GM19467 (cell line): ENCODE measurements around the gene RAB36.

Source experiments
- ATAC-seq: cut with Tn5 transposase; IDR thresholded peaks from one replicate; pipeline ENCODE4 v1.9.1; 2021; ENCODE audit warnings: mild to moderate bottlenecking, moderate library complexity; ENCODE audit not compliant: unreplicated experiment

The RAB36 gene

GRCh38 chr22:23204125-23204488, 58.8 kb downstream of the RAB36 start:
- ATAC-seq, result no peak

- ATAC-seq, result no peak
These were observed 59.4 kb downstream of the RAB36 start for GRCh38 chr22:23204541-23205157.

GRCh38 chr22:23205339-23206049, 60.2 kb downstream of the RAB36 start:
- no peak for ATAC-seq

- no peak for ATAC-seq
These were observed 61.6 kb downstream of the RAB36 start for GRCh38 chr22:23206915-23207314.

DNA sequence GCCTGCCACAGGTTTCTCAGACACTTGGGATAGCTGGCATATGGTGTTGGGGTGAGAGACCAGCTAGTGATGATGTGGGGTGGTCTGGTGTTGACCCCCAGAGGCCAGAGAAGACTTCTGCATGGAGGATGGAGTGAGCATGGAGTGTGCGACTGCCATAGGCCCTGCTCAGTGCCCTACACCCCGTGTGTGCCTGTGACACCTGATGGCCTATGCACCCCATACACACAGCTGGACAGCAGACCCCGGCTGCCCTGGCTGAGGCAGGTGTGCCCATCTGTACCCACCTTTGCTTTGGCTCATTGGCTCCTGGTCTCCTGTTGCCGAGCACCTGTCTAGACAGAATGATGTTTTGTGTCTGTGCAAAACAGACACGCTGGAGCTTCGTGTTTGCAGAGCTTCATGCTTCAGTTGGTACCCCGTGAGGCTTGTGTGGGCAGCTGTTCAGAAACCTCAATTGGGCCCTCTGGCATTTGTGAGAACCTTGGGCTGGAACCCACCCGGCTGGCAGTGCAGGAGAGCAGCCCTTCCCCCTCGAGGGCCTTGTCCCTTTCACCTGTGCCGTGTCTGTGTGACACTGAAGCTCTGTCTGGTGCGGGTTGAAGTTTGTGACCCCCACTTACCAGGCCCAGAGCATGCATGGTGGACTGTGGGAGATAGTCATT, 62.6 kb downstream of the RAB36 start:
- no peak for ATAC-seq

DNA sequence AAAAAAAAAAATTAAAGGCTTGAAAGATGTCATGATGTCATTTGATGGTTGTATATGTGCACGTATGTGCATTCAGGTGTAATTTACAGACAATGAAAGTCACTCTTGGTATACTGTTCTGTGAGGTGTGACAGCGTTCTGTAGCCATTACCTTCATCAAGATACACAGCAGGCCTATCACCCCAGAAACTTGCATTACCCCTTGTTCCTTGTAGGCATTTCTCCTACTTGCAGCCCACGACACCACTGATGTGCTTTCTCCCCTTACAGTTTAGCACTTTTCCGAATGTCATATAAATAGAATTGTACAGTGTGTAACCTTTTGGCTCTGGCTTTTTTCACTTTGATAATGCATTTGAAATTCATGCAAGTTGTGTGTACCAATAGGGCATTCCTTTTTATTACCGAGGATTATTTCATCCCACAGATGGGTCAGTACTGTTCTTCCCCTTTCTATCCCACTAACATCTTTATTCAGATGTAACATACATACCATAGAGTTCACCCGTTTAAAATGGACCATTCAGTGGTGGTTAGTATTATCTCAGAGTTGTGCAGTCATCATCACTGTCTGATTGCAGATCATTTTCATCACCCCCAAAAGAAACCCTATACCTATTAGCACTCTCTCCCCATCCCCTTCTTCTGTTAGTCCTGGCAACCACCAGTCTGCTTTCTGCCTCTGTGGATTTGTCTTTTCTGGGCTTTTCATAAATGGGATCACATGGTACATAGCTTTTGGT, 65.3 kb downstream of the RAB36 start:
- no peak for ATAC-seq

DNA sequence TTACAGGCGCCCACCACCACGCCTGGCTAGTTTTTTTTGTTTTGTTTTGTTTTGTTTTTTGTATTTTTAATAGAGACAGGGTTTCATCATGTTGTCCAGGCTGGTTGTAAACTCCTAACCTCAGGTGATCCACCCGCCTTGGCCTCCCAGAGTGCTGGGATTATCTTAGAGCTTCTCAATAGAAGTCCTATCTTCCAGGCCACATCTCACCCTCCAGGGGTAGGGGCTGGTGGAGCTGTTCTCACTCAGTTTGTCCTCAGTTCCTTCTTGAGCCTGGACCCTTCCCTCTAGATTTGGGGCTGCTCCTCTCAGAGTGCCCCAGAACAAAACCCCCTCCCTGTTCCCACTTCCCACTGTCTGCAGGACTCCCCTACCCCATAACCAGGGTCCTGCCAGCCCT, 66.3 kb downstream of the RAB36 start:
- ATAC-seq, result no peak

- ATAC-seq, result no peak
These were observed 67.1 kb downstream of the RAB36 start for GRCh38 chr22:23212061-23213021.

GRCh38 chr22:23213022-23213555, 67.8 kb downstream of the RAB36 start:
- no peak for ATAC-seq

DNA sequence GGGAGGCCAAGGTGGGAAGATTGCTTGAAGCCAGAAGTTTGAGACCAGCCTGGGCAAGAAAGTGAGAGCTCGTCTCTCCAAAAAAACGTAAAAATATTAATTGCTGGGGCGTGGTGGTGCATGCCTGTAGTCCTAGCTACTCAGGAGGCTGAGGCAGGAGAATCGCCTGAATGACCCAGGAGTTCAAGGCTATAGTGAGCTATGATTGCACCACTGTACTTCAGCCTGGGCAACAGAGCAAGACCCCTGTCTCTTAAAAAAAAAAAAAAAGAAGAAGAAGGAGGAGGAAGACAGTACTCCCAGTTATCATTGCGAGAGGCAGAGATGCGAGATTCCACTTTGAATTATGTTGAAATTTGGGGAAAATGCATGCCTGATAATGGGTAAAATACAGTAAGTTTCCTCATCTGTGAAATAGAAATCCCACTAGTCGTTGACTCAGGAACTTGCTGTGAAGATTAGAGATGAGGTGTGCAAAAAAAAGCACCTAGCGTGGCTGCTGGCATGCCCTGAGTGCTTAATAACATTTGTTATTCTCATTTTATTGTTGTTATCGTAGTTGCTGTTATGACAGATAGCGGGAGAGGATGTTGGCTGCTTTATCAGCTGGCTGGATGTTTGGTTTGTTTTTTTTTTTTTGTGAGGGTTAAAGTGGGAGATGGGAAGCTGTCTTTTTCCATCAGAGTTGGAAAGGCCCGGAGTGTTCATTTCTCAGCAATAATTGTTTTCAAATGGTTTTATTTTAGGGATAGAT, 68.5 kb downstream of the RAB36 start:
- ATAC-seq, result no peak
